NAMALWA (cell line): Measurements from ENCODE around the gene TMEM138.

ENCODE experiments used
- DNase-seq: peaks from one replicate; pipeline ENCODE4 v3.0.0-alpha.2; 2015; ENCODE audit warnings: low spot score

TMEM138 gene

DNA sequence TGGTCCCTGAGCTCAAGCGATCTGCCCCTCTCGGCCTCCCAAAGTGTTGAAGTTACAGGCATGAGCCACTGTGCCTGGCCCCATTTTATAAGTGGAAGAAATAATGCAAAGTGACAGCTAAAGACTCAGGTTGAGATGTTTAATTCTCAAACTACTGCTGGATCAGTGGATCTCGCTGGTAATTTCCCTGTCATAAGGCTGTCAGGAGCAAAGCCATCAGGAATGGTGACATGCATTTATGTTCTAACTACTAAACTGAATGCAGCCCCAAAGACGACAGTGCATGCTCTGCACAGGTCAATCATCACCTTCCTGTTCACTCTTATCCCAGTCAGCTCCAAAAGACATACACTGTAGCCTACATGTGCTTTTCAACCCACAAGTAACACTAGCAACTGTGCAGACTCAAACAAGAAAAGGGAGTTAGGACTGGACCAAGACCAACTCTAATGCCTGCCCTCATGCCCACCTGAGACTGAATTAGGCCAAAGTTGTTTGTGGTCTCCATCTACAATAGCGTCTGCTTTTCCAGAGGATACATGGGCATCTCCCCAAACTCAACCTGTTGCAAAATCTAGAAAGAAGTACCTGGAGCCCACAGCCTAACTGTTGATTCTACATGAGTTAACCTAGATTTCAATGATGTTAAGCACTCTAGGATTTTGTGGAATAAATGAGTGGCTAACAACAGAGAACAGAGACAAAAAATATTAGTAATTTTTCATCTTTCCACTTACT lies 45.0 kb downstream of the TMEM138 start:
- no peak for DNase-seq

DNA sequence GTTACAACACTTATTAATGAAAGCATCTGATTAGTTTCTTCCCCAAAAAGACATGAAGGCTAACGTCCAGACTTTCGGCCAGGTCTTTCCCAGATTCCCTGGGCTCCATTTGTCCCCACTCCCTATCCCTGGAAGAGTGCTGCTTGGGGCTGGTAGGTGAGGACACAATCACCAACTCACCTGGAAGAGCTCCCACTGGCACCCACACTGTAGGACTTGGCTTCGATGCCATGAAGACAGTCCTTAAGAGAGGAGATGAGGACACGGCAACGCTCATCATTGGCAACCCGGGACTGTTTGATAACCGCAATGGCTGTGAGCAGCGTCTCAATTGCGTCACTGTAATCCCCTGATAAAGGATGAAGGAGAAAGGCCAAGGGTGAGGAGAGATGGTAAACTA lies 49.4 kb downstream of the TMEM138 start:
- DNase-seq = no peak

DNA sequence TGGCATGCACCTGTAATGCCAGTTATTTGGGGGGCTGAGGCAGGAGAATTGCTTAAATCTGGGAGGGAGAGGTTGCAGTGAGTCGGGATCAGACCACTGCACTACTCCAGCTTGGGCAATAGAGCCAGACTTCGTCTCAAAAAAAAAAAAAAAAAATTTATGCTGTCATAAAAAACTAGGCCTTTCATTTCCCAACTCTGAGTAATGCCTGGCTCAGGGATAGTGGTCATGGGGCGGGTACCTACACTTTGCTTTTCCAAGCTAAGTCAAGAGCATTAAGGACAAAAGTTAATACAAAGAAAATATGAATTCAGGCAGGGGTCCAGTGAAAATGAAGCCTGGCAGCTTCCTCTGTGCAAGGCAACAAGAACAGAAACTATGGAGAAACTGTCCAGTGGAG lies 51.3 kb downstream of the TMEM138 start:
- DNase-seq = no peak

DNA sequence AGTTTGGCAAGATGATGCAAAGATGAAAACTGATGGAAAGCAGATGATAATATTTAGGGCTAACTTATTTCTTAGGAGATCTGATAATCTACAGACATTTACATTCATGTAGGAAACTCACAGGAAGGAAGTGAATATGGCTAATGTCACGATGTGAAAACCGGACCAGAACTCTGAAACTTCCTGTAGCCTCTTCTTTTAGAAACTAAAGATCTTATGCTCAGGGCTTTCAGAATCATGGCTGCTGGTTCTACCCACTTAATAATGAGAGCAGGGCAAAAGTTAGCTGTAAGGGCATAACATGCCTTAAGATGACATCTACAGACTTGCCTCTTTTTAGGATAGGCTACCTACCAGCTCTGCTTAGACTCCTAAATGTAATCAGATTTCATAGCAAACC lies 52.4 kb downstream of the TMEM138 start:
- no peak for DNase-seq

DNA sequence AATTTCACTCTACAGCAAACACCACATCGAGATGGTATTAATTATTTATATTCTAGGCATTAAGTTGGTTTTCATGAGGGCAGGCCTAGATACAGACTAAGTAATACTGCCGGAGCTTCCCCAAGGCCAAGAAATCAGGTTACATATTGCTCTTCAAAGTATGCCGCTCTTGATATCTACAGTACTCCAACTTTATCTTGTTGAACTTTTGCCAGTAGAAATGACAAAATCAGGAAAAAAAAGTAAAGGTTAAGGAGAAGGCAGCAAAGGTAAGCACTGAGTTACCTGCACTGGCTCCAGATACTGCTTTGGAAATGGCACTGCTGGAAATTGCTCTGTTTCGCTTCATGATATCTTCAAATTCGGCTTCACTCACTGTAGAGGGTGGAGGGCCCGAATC lies 53.2 kb downstream of the TMEM138 start:
- no peak for DNase-seq

DNA sequence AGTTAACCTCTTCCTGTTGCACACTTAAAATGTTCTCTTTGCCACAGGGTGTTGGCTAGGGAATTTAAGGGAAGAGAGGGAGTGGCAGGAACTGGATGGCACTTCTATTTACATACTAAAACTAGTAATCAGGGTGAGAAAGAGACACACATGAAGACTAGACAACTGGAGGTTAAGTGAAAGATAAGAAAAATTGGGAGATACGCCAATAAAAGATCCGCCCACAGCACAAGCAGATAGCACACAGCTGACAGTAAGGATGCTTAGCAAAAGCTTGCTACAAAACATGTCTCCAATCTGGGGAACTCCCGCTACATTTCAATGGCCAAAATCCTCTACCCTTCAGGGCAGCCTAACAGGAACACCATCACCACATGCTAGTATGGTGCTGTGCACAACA lies 54.8 kb downstream of the TMEM138 start:
- no peak for DNase-seq

DNA sequence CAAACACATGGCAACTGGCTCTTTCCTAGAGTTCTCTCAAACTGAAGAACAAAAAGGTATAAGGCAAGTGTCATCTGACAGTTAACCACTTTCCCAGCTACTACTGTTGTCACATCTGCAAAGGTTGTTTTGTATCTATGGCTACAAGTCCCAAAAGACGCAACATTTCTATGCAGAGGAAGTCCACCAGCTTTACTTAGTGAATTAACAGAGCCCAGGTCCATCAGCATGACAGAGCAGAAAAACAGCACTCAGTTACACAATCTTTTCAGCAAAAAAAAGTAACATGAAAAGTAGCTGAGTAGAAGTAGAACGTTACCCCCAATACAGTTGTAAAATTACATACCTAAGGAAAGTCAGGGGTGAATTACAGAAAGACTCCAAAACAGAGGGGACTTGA lies 55.5 kb downstream of the TMEM138 start:
- no peak for DNase-seq

- DNase-seq = no peak
These were observed 56.0 kb downstream of the TMEM138 start for GRCh38 chr11:61418136-61418535.
